SK-N-MC (cell line): ENCODE data around the gene SLC6A6.

Experiments
- EZH2 ChIP-seq: fragments of 200-600 bp; sonication (generic); IDR thresholded peaks from one replicate; pipeline ENCODE4 v1.6.1; 2017; ENCODE audit warnings: antibody characterized with exemption
- FOXP2 ChIP-seq: optimal IDR thresholded peaks from 2 replicates; pipeline ENCODE3; 2011; ENCODE audit warnings: mild to moderate bottlenecking, moderate library complexity; ENCODE audit not compliant: insufficient read depth; ENCODE audit errors: extremely low read length, control extremely low read depth
- POLR2AphosphoS5 ChIP-seq: IDR thresholded peaks from 2 replicates; pipeline ENCODE4 v1.6.1; 2012; ENCODE audit warnings: mild to moderate bottlenecking, low read depth, low read length, borderline replicate concordance

DNA sequence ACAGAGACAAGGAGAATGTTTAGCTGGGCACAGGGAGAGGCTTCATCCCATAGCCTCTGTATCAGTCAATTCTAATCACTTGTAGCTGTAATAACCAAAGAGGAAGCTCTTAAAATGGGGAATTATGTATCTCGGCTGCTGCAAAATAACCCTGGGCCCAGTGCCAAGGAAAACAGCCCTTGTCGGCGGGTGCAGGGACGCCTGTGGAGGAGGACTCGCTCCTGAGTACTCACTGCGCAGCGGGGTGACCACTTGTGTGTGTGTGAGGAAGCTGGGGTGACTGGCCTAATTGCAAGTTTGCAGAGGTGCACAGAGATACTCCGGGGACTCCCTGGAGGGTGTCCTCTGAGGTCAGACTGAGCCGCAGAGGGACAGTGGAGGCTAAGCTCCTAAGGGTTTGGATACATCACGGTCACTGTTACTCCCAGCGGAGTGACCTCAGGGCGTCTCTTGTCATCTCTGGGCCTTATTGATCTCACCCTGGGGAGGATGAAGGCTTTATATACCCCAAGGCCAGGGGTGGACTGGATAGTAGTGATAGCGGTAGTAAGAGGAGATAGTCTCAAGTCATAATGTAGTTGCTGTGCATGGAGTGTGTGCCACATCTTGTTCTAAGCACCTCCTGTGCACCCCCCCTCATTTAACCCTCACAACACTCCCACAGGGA lies 37.2 kb downstream of the SLC6A6 start:
- no peak for TF ChIP-seq POLR2AphosphoS5
- no peak for TF ChIP-seq FOXP2
- no peak for TF ChIP-seq EZH2
